Measurements from ENCODE around the gene ARHGAP18.

DNA sequence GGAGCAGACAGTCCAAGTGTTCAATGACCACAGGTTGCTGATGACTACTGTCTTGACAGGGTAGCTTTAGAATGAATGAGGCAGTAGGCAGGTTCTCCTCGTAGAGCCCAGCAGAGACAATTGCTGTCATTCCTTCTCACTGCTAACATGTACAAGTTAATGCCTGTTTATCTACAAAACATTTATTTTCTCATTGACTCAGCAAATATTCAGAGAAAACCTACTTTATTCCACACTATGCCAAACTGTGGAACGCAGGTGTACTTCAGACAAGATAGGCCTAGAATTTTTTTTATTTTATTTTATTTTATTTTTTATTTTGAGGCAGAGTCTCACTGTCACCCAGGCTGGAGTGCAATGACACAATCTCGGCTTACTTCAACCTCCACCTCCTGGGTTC lies 50.8 kb downstream of the ARHGAP18 start:
- TF ChIP-seq POLR2A (IDR thresholded peaks at IDR 0.05): no peak
- TF ChIP-seq, protein P1, sequence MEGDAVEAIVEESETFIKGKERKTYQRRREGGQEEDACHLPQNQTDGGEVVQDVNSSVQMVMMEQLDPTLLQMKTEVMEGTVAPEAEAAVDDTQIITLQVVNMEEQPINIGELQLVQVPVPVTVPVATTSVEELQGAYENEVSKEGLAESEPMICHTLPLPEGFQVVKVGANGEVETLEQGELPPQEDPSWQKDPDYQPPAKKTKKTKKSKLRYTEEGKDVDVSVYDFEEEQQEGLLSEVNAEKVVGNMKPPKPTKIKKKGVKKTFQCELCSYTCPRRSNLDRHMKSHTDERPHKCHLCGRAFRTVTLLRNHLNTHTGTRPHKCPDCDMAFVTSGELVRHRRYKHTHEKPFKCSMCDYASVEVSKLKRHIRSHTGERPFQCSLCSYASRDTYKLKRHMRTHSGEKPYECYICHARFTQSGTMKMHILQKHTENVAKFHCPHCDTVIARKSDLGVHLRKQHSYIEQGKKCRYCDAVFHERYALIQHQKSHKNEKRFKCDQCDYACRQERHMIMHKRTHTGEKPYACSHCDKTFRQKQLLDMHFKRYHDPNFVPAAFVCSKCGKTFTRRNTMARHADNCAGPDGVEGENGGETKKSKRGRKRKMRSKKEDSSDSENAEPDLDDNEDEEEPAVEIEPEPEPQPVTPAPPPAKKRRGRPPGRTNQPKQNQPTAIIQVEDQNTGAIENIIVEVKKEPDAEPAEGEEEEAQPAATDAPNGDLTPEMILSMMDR (IDR thresholded peaks at IDR 0.05): no peak

All from lower leg skin (tissue), 3 donors.